ENCODE results near the gene GRK5.
"Not testable (repeated sequence)": the region's sequence is repeated elsewhere in the genome, so short reads cannot be mapped to it uniquely, and the experiment has no call there.

Gene GRK5

GRCh38 chr10:119427263-119427864 lies 220.0 kb downstream of the GRK5 start:
- no peak for DNase-seq

- DNase-seq: no peak
These were observed 221.4 kb downstream of the GRK5 start for GRCh38 chr10:119428789-119429188.

- no peak for DNase-seq
These were observed 222.4 kb downstream of the GRK5 start for GRCh38 chr10:119429771-119430170.

- DNase-seq: no peak
These were observed 223.8 kb downstream of the GRK5 start for GRCh38 chr10:119431034-119431772.

GRCh38 chr10:119431773-119432135 lies 224.4 kb downstream of the GRK5 start:
- no peak for DNase-seq

- not testable (repeated sequence) for DNase-seq
These were observed 227.6 kb downstream of the GRK5 start for GRCh38 chr10:119434942-119435341.

- DNase-seq: no peak
These were observed 231.3 kb downstream of the GRK5 start for GRCh38 chr10:119438717-119439116.

- no peak for DNase-seq
These were observed 232.6 kb downstream of the GRK5 start for GRCh38 chr10:119439922-119440321.

GRCh38 chr10:119441151-119441821 lies 233.9 kb downstream of the GRK5 start:
- DNase-seq: no peak

GRCh38 chr10:119441921-119442757 lies 234.8 kb downstream of the GRK5 start:
- no peak for DNase-seq

GRCh38 chr10:119442758-119443060 lies 235.3 kb downstream of the GRK5 start:
- DNase-seq: no peak

GRCh38 chr10:119443441-119443840 lies 236.1 kb downstream of the GRK5 start:
- DNase-seq: no peak

GRCh38 chr10:119443970-119444660 lies 236.7 kb downstream of the GRK5 start:
- no peak for DNase-seq

- no peak for DNase-seq
These were observed 237.5 kb downstream of the GRK5 start for GRCh38 chr10:119444866-119445265.

- DNase-seq: peak; percentile 74
These were observed 238.1 kb downstream of the GRK5 start for GRCh38 chr10:119445311-119445934.

- no peak for DNase-seq
These were observed 238.6 kb downstream of the GRK5 start for GRCh38 chr10:119445935-119446317.

- no peak for DNase-seq
These were observed 239.3 kb downstream of the GRK5 start for GRCh38 chr10:119446441-119447277.

GRCh38 chr10:119447421-119447820 lies 240.1 kb downstream of the GRK5 start:
- no peak for DNase-seq

GRCh38 chr10:119447823-119448546 lies 240.6 kb downstream of the GRK5 start:
- no peak for DNase-seq
